Esophagus squamous epithelium (tissue), 4 donors: ENCODE results near the gene SPOCD1.

Source experiments
- CTCF ChIP-seq, 6 experiments: fragments of 450-650 bp in 4 of 6; fragments of 200-600 bp in 2 of 6; sonication (generic) in 2 of 6; IDR thresholded peaks; one replicate each; pipeline ENCODE4 v1.5.1; 2016 to 2019; ENCODE audit warnings: antibody characterized with exemption in 6 of 6, mild to moderate bottlenecking in 4 of 6, moderate library complexity in 4 of 6
- POLR2A ChIP-seq, 4 donors: fragments of 450-650 bp; IDR thresholded peaks; one replicate each; pipeline ENCODE4 v1.6.1; 2017; ENCODE audit warnings: antibody characterized with exemption in 4 of 4, mild to moderate bottlenecking in 4 of 4, moderate library complexity in 3 of 4

- TF ChIP-seq POLR2A (IDR thresholded peaks at IDR 0.05) (no peak), CTCF (IDR thresholded peaks at IDR 0.05) (no peak)
Measured at GRCh38 chr1:31798433-31799195, 17.2 kb downstream of the SPOCD1 start.
